HG03064 (cell line): ENCODE results near the gene GNGT1.

Experiments used
- ATAC-seq: cut with Tn5 transposase; IDR thresholded peaks from one replicate; pipeline ENCODE4 v1.9.1; 2021; ENCODE audit warnings: low read depth; ENCODE audit not compliant: unreplicated experiment

The GNGT1 gene

DNA sequence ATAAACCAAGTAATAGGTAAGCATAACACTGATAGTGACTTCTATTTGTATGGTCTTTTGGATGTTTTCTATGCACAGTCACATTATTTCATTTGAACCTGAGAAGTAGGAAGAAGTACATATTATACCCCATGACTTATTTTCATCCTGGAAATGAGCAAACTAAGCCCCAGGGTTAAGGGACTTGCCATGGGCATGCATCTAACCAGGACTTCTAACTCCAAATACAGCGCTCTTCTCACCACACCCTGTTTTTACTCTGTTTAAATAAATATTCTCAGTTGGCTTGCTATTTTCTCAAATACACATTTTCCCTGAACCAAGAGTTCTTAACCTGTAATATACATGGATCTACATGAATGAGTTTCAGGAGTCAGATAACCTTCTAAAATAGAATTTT lies 31.5 kb downstream of the GNGT1 start:
- no peak for ATAC-seq

DNA sequence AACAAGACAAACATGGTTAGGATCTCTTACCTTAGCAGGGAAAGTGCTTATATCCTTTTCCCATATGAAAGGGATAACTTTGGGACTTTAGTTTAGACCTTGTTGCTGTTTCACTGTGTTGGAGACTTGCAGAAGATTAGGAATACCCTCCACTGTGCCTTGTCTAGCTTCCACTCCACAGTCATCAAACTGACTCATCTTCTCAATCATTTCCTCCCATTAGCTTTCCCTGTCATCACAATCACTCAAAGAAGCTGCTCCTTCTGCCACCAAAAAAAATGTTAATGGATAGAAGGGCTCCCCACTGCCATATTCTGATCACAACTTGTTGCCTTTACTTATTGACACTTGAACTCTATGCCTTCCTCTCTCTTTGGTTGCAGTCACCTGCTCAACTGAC lies 31.9 kb downstream of the GNGT1 start:
- ATAC-seq, result no peak

DNA sequence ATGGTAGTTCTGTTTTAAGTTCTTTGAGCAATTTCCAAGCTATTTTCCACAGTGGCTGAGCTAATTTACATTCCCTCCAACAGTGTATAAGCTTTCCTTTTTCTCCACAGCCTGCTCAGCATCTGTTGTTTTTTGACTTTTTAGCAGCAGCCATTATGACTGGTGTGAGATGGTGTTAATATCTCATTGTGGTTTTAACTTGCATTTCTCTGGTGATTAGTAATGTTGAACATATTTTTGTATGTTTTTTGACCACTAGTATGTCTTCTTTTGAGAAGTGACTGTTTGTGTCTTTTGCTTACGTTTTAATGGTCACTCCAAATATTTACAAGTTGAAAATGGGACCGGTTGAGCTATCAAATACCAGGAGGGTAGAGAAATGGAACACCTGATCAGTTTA lies 35.6 kb downstream of the GNGT1 start:
- ATAC-seq, result no peak

DNA sequence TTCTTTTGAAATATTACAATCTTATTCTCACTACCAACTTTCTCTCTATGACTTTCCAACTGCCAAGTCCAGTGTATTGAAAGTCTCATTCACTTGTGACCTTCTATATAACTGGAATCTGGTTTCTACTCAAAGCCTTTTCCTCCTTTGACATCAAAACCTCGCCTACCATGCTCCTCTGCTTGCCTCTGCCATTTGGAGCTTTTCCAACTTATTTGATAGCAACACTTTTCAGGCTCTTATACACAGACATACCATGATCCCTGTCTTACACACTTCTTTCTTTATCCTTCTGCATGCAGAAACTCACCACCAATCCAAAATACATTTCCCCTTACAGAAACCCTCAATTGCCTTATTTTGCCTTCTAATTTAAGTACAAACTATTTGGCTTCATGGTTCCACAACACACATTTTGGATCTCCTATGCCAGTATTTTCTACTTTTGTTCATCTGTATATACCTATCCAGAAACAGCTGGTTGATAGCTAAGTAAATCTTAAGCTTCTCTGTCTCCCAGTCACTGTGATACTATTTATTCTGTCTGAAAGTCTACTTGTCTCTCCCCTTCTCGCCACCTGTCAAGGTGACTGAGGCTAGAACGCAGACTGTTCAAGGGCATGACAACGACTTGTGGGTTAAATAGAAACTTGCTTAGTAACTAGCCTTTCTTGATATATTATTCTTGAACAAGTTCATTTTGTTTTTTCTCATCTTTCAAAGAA lies 37.6 kb downstream of the GNGT1 start:
- no peak for ATAC-seq

DNA sequence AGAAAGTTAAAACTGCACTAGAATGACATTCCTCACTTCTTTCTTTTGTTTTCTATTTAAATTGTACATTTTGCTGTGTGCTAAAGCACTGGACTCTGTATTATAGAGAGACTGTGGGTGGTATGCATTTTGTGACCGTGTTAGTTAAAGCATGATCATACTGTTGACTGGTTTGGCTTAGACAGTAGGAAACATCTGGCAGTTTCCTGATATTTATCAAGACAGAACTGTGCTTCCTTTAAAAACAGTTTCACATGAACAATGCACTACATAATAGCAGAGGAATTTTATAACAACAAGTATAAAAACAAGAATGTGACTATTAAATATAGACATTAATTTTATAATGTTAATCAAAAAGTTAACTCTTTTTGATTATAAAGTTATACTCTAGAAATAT lies 38.3 kb downstream of the GNGT1 start:
- ATAC-seq, result no peak

DNA sequence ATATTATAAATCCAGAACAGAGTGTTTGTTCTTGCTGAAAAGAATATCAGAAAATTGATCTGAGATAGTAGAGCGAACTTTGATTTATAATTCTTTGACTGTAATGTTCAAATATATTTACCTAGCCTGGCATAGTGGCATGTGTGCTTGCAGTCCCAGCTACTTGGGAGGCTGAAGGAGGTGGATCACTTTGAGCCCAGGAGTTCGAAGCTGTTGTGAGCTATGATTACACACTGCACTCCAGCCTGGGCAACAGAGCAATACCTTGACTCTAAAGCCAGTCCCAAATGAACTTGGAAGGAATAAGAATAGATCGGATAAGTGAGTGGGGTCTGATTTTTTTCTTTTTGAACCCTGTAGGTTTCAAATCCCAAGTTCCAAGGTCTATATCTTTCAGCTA lies 38.7 kb downstream of the GNGT1 start:
- no peak for ATAC-seq

DNA sequence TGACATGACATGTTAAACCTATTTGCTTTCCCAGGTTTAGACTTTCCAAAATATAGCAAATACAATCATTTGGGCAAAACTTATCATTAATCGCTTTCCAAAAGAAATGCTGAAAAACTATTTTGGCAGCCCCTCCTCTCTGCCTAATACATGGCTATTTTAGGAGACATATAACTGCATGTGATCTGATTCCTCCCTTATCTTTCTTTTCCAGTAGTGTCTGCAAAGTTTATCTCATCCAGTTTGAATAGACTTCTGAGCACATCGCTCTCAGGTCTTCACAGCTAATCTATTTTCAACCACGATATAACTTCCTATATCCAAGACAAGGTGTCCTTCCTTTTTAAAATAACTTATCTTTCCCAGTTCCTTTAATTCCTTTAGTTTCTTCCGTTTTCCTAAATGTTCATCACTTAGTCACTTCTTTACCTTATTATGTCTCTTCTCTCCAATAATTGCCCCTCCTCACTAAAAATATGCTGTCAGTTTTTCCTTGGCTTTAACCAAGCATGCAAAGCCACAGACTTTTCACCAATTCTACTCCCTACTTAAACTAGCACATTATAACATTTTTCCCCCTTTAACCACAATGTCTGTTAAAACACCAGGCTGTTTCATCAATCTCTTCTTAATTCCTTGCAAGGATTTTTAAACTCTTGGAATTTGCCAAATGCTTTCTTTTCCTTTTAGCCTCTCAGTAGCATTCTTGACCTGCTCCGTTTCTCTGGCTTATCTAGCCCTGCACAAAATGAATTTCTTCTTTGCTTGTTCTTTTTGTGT lies 39.6 kb downstream of the GNGT1 start:
- ATAC-seq, result no peak

DNA sequence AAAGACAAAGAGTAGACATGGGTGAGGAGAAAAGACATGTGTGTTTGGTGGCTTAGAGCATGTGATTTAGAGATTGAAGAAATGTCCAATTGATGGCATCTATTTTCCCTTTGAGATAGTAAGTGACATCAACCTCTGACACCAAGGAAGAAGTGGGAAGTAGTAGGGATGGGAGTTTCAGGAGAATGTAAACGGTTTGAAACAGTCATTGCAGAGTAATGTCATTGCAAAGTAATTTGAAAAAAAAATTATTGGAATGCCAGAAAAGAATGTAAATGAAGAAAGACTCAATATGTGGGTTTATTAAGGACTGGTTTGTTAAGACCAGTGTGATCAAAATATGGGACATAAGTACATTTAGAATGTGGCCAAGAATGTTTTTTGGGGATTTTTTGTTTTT lies 41.7 kb downstream of the GNGT1 start:
- no peak for ATAC-seq

DNA sequence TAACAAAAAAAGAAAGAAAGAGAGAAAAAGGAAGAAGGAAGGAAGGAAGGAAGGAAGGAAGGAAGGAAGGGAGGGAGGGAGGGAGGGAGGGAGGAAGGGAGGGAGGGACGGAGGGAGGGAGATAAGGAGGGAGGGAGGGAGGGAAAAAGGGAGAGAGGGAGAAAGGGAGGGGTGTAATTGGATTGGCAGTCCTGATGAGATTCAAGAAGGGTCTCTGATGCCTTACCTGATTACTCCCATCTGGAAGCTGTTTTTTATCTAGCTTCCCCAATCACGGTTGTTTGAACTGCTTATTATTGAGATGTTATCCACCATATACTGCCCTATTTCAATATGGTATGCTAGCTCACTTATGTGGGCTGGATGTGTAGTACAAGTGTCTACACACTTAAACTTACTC lies 42.5 kb downstream of the GNGT1 start:
- no peak for ATAC-seq

DNA sequence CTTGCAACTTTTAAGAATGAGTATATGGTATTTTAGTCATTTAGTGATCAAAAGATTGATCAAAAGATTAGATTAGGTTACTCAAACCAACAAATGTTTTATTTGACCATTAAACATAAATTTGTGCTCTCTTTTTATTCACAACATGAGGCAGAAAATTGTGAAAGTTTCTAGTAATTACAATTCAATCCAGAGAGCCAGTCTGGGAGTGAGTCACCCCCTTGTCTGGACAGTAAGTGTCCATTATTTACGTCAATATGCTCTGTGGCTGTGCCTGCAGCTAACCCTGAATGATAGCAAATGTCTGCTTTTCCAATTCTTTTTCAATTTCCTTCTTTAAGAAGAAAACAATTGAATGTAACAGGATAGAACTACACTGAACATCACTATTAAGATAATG lies 43.1 kb downstream of the GNGT1 start:
- ATAC-seq, result no peak

DNA sequence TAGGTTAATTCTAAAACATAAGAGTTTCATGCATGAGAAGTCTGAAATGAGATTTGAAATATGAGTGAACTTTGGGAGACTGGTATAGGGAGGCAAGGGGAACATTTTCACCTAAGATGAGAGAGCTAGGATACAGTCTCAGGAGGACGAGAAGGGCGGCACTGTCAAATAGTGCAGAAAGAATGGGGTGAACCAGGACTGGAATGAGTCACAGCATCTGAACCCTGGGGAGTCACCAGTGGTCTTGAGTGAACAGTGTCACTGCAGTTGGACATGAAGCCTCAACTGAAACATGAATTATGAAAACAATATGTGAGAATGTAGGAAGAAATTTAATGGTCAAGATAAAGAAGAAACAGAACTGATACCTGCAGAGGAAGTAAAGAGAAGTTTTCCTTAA lies 48.9 kb downstream of the GNGT1 start:
- no peak for ATAC-seq

DNA sequence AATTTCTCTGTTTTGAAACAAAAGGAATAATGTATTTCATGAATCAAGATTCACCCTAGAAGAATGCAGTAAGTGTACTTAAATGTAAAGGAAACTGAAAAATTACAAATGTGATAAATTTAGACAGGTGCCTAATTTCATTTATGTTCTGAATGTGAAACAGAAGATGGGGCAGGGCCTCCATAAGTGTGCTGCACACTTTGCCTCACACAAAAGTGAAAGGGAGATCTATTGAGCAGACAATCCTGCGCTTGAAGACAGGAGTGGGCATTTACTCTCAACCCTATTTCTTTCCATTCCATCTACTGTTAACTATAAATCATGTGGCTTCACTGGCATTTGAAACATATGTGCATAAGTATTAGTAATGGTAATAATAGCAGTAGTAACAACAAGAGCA lies 51.4 kb downstream of the GNGT1 start:
- ATAC-seq, result no peak

DNA sequence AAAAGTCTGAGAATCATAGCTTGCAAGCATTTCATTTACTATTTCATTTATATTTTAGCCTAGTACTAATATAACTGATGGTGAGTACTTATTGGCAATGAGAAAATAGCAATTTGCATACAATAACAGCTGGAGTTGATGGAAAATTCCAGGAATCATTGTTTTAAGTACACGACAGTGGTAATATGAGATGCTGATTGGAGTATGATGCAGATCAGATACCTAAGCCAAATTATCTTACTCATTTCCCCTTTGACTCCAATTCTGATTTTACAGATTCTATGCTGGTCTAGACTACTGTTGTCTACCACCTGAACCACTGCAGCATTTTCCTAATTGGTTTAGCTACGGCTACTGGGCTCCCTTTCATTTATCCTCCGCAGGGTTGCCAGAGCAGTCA lies 51.8 kb downstream of the GNGT1 start:
- ATAC-seq, result no peak

DNA sequence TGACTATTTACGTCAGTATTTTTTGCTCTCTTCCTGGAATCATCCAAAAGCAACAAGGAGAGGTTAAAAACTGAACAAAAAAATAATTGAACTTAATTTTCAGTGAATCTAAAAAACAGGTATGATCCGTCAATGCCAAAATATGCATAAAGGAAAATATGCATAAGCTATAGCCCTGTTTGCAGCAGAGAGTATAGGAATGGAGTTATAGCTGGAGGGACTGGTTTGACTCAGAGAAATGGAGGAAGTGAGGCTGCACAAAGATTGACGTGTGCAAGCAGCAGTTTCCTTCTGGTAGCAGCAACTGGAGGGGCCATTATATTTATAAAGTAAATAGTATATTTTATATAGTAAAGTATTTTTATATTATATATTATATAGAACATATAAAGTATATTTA lies 52.3 kb downstream of the GNGT1 start:
- ATAC-seq, result no peak
